ENCODE results near the gene GLRX5.

GLRX5 gene

GRCh38 chr14:95537298-95538089, 2.6 kb downstream of the GLRX5 start:
- no peak for DNase-seq

GRCh38 chr14:95538801-95539509, 4.1 kb downstream of the GLRX5 start:
- no peak for DNase-seq

- DNase-seq, result no peak
Observed at GRCh38 chr14:95540236-95540855, 5.5 kb downstream of the GLRX5 start.

DNA sequence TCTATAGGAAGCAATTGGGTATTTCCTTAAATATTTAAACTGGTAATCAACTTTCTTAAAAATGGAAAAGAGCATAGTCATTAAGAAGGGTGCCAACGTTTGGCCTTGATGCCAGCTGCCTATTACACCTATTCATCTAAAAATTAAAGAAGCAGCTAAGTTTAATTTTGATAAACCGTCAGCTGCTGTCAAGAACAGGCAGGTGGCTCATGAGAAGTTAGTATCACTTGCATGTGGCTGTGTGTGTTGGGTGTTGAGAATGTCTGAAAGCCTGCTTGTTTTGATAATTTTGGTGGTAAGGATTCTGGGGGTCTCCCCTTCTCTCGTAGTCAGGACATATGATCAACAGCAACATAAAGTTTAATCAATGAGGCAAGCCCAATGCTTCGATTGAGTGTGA, 6.5 kb downstream of the GLRX5 start:
- no peak for DNase-seq

DNA sequence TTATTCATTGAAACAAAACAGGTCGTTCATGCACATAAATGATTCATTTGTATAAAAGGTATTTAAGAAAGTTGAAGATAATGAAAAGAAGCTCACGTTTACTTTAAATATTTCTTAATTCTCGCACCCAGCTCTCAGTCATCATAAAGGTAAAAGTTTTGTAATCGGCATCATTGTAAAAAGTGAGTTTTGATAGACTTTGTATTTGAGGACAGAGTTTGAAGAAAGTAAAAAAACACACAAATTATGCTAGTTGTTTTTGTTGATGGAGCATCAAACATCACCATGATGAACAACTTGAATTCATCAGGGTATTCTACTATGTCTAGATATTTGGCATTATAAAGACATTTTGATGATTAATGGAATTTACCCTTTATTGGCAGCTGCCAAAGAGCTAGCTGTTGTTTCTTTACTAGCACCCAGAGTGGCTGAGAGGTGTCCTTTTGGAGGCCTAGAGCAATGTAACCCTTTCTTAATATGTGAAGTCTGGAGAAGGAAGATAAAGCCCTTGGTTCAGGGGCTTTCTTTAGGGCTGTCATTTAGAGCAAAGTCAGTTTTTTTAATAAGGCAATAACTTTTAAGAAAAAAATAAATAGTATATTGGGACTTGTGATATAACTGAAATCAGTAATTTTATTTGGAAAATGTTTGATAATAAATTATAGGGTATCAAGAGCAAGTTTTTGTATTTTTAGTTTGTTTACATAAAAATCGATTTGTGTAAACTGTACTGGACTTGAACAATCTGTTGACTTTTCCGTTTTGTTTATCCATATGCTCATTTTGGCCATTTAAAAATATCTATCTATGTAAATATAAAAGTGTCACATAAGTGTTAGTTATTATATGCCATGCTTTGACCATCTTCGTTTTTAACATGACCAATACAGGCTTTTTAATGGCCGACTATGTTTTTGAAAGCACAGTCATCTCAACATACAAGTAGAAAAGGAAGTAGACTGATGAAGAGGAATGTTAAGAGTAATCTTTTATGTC, 7.4 kb downstream of the GLRX5 start:
- DNase-seq, result no peak

DNA sequence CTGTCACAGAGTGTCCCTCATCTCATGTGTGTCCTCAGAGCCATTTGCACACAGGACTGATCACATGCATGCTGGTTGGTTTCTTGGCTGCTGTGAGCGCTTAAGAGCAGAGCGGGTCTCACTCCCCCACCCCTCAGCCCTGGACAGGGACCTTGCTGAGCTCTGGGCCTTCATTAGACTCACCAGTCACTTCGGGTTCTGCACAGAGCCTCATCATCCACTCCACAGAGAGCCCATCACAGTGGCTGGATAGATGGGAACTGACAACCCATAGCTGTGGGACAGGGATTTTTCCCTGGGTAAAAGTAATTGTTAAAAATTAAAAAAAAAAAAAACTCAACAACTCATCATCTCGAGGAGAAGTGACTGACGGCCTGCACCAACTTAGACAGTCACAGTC, 8.2 kb downstream of the GLRX5 start:
- DNase-seq, result peak; percentile 78

GRCh38 chr14:95544588-95544987, 9.7 kb downstream of the GLRX5 start:
- DNase-seq, result no peak

- no peak for DNase-seq
Observed at GRCh38 chr14:95545515-95546168, 10.8 kb downstream of the GLRX5 start.

DNA sequence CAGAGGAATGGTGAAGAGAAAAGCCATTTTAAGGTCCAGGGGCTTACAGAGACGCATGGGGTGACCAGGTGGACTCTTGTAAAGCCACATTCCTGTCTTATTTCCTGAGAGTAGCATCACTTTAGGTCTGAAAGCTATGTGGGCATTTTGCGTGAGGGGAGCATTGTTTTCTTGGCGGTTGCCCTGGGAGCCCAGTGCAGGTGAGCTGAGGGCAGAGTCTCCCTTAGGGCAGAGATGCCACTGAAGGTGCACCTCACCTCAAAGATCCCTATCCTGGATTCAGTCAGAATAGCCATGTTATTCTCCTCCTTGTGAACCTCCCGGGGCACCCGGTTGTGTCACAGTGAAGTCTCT, 12.4 kb downstream of the GLRX5 start:
- DNase-seq, result no peak

- DNase-seq, result no peak
Observed at GRCh38 chr14:95547626-95548327, 12.9 kb downstream of the GLRX5 start.

- DNase-seq, result no peak
Observed at GRCh38 chr14:95548328-95548929, 13.6 kb downstream of the GLRX5 start.

GRCh38 chr14:95549656-95550585, 15.1 kb downstream of the GLRX5 start:
- DNase-seq, result no peak

DNA sequence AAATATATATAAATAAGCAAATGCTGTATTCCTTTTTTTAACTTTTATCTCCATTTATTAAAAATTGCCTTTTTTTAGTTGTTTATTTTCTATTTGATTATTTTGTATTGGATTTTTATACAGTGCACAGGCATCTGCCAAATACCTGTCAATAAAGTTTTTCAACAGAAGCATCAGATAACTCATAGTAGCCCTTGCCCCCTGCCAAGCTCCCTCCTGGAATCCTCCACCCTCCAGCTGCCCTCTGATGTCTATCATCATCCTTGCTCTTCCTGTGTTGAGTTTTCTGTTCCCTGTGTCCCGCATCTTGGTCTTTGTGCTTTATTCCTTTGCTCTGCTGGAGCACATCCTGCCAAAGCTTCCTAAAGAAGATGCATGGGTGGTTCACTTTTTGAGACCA, 16.6 kb downstream of the GLRX5 start:
- no peak for DNase-seq

DNA sequence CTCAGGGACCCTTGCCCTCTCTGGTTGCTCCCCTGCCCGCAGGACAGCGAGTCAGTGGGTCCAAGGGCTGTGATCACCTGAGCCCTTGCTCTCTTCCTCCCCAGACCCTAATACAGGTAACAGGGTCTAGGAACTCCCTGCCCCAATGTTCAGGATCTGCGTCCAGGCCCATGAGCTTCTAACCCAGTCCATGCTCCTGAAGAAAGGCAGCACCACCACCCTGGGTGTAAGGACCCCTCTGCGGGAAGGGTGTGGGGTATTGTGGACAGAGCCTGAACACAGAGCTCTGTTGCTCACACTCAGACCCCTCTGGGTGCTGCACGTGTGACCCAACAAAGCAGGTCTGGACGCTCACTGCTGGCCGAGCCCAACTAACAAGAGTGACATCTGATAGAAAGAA, 18.3 kb downstream of the GLRX5 start:
- DNase-seq, result no peak

DNA sequence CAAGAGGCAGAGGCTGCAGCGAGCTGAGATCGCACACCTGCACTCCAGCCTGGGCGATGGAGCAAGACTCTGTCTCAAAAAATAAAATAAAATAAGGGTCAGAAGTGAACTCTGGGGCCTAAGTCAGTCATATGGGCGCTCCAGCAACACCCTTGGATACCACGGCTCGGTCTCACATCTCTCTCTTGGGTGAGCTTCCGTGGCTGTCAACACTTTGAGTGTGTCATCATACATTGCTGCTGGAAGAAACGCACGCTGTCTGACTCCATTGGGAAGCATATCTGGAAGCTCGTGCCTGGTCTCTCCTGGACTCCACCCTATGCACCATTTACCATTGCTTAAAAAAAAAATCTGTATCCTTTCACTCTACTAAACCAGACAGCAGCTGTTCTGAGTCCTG, 20.2 kb downstream of the GLRX5 start:
- DNase-seq, result no peak

DNA sequence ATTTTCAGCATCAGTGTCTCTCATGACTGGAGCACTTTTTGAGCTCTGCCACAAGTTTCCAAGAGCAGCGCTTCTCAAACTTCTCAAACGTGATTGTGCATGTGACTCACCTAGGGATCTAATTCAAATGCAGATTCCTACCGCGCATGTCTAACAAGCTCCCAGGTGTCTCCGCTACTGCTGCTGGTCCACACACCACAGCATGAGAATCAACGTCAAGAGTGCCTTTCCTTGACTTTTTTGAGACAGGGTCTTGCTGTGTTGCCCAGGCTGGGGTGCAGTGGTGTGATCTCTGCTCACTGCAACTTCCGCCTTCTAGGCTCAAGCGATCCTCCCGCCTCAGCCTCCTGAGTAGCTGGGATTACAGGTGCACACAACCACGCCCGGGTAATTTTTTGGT, 22.4 kb downstream of the GLRX5 start:
- no peak for DNase-seq

DNA sequence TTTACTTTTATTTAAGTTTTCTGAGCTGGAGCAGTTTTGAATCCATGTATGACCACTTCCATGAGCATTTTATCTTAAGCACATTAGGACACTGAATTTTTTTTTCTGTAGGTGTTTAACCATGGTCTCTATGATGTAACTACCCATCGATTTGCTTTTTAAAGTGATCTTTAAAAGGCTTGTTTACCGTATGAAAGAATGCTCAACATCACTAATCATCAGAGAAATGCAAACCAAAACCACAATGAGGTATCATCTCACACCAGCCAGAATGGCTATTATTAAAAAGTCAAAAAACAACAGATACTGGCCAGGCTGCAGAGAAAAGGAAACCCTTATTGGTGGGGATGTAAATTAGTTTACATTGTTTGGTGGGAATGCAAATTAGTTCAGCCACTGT, 23.0 kb downstream of the GLRX5 start:
- no peak for DNase-seq

DNA sequence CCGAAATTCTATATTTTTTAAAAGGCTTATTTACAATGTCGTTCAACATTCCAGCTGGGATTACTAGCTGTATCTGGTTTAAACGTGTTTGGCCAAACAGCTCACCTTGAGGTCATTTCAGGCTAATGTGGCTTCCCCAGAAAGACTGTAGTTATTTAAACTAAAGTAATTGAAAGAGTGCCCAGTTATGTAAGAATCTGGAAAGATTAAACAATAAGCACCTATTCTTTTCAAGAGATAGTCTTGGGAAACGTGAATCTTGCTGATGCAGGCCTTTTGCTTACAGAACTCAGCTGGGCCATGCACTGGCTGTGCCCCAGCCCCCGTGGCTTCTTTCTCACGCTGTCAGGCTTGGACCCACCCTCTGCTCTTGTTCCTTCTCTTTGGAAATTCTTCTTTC, 24.4 kb downstream of the GLRX5 start:
- no peak for DNase-seq

DNA sequence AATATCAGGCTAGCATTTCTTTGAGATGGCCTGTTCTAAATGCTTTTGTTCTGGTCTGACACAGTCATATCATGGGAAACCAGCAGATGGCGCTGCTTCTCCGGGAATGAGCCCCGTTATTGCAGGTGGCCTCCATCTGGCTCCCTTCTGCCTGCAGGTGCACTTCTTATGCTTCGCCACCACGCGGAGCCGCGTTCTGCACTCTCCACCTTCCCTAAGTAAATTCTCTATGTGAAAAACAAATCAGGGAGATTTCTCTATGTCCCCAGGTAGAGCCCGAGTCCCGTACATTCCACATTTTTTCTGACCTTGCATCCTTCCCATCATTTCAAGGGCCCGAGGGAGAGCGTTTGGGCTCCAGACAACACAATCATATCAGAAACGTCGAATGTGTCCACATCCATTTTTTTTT, 26.2 kb downstream of the GLRX5 start:
- DNase-seq, result peak; percentile 97

Measured in eye (tissue), 1 donor.